NCI-H2171 (cell line): ENCODE results near the gene LRRTM4.
"Not testable (repeated sequence)": the region's sequence is repeated elsewhere in the genome, so short reads cannot be mapped to it uniquely, and the experiment has no call there.

Experiments used
- DNase-seq: peaks from one replicate; lab custom pipeline; 2025; lab: John Stamatoyannopoulos, UW

LRRTM4 gene

GRCh38 chr2:76737607-76738006, 784.6 kb downstream of the LRRTM4 start:
- DNase-seq = no peak

- no peak for DNase-seq
These were observed 788.4 kb downstream of the LRRTM4 start for GRCh38 chr2:76733736-76734135.

DNA sequence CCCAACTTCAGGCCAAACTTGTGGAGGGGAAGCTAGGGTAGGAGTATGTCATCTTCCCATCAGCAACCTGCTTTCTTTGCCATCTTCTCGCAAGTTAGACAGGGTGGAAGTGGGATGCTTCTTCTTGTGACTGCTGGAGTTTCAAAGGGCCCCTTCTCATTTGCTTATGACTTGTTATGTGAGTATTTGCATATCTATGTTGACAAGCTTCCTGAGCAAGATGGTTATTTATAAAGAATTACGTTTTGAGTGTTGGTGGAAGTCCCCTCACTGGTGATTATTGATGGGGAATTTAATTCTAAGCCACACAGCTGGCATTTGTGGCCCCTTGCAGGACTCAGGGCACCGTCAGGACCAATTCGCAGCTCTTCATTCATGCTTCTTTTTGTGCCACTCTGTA, 791.0 kb downstream of the LRRTM4 start:
- no peak for DNase-seq

DNA sequence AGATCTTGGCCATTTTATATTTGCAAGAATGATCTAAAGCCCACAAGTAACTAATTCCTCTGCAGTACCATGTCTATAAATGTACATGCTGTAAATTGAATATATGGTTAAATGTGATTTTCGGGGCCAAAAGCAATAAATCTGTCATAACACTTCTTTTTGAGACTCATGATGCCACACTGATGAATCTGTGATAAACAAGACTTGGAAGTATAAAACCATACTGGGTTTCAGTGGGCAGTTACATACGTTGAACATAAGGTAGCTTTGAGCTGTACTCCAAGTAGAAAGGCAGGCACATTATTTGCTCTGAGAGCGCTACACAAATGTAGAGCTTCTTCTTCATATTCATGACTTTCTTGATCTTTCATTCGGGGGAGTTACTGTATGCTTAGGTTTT, 792.2 kb downstream of the LRRTM4 start:
- no peak for DNase-seq

- DNase-seq = no peak
These were observed 801.0 kb downstream of the LRRTM4 start for GRCh38 chr2:76721226-76721625.

- DNase-seq = no peak
These were observed 808.9 kb downstream of the LRRTM4 start for GRCh38 chr2:76713312-76713711.

- DNase-seq = no peak
These were observed 810.7 kb downstream of the LRRTM4 start for GRCh38 chr2:76711490-76711889.

- DNase-seq = no peak
These were observed 821.3 kb downstream of the LRRTM4 start for GRCh38 chr2:76700894-76701293.

- not testable (repeated sequence) for DNase-seq
These were observed 824.0 kb downstream of the LRRTM4 start for GRCh38 chr2:76697998-76698713.
